Stimulated activated CD4-positive, alpha-beta T cell treated with anti-CD3 and anti-CD28 coated beads, Interleukin-4, amount 100 ng/mL, for 1 hour (primary cell): ENCODE results near the gene CARNS1.
A peak's percentile ranks its signal among the peaks of the same experiment; 100 is the strongest.
"Not testable (repeated sequence)": the region's sequence is repeated elsewhere in the genome, so short reads cannot be mapped to it uniquely, and the experiment has no call there.

Source experiments
- DNase-seq: peaks from one replicate; pipeline ENCODE4 v3.0.0-alpha.2; 2020

Gene CARNS1

GRCh38 chr11:67445515-67445914 is 30.0 kb downstream of the CARNS1 start:
- DNase-seq = no peak

- no peak for DNase-seq
Measured at GRCh38 chr11:67448220-67448609, 32.7 kb downstream of the CARNS1 start.

GRCh38 chr11:67449116-67449844 is 33.8 kb downstream of the CARNS1 start:
- no peak for DNase-seq

DNA sequence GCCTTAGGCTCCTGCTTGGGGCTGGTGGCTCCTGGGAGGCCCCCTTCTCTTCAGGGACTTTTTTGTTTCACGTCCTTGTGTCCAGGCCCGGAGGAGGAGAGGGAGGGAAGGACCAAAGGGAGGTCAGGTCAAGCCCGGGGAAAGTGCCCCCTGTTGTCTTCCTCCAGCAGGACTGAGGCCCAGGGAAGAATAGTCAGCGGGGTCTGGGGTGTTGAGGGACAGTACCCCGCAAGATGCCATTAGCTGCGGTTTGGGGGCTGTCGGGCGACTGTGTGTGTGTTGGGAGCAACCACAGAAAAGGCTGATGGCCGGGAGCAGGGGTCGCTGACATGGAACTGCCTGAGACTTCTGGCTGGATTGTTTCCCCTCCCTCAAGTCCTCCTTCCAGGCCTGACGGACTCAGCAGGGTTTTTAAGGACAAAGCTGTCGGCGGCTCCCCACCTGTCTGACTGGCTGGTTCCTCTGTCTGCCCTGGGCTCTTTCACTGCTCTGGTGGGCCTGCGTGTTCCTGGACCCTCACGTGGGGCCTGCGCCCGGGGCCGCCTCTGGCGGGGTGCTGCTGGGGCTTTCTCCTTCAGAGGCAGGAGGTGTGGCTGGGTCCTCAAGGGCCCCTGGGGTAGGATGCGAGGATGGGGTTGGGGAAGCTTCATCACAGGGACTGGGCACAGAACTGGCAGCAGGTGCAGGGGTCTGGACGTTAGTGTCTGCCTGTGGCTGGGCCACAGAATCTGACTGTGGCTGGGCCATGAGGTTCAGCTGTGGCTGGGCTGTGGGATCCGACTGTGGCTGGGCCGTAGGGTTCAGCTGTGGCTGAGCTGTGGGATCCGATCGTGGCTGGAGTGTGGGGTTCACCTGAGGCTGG is 35.5 kb downstream of the CARNS1 start:
- no peak for DNase-seq

DNA sequence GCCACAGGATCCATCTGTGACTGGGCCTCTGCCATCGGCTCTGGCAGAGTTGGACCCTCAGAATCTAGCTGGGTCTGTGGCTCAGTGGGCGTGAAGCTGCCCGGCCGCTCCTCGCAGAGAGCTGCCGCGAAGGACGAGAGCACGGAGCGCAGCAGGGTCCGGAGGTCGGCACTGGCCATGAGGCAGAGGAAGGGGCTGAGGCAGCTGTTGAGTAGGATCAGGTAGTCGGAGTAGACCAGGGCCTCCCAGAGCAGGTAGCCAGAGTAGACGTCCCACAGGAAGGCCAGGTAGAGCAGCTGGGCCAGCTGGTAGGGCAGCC is 36.1 kb downstream of the CARNS1 start:
- no peak for DNase-seq

DNA sequence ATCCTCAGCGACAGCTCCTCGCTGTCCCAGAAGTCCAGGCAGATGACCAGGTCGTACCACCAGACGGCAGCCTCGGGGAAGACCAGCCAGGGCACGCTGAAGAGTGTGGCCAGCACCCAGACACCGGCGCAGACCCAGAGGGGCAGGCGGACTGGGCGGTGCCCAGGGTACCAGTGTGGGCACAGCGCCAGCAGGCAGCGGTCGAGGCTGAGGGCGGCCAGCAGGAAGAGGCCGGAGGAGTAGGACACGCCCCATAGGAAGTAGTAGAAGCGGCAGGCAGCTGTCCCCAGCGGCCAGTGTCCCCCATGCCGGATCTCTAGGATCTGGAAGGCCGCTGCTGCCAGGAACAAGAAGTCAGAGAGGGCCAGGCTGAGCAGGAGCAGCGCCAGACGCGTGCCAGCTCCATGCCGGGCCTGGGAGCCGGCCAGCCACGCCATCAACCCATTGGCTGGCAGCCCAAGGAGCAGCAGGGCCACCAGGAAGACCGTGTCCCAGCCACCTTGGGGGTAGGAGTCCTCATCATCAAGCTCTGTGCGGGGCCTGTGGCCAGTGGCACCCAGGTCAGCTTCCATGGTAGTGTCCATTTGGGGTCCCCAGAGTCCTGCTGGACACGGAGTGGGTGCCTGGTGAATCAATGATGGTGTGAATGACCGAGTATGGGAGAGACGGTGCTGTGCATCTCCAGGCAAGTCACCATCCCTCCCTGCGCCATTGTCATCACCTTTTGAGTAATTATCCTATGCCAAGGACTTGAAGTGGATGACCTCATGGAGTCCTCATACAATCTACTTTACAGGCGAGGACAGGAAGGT is 36.9 kb downstream of the CARNS1 start, which contains the start of gene GPR152:
TSS of gene GPR152 (minus strand) at position 589 of the 812 bp plus-strand sequence. CDS start at position 584, 5 bp downstream.
- no peak for DNase-seq

DNA sequence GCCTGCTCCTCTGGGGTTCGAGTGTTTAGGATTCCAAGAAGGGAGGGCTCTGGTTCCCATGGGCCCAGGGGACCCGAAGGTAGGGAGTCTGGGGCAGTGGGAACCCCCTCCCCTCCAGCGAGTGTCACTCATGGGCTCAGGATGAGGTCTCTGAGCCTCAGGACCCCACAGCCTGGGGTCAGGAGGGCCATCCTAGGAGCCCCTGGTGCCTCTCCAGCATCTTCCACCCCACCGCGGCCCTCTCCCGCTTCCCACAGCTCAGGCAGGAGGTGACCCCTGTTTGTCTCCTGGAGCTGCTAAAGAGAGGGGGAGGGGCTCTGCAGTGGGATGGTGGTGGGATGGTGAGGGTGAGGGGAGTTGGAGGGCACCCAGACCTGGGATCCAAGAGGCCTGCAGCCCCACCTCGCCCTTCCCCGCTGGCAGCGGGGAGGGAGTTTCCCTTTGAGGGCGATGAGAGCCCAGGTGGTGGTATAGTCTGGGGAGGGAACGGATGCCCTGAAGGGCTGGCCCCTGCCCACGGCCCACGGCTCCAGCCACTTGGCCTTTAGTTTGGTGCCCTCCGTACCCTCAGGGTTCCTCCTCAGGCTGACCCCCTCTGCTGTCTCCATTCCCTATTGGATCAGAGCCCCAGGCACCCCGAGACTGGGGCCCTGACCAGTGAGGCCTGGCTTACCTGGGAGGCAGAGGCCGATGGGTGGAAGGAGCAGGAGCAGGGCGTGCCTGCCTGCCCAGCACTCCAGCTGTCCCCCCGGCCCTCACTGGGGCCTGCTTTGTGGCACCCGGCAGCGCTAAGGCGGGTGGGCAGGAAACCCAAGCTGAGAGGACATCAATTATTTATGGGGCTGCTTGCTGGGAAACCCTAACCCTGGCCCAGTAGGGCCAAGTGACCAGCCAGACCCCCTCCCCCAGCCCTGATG is 38.6 kb downstream of the CARNS1 start:
- DNase-seq = no peak

GRCh38 chr11:67455054-67455453 is 39.6 kb downstream of the CARNS1 start, which contains the start of gene CABP4:
CABP4 (plus strand) TSS chr11:67455354; CDS start chr11:67455424, 70 bp downstream.
- no peak for DNase-seq

GRCh38 chr11:67456068-67456705 is 40.7 kb downstream of the CARNS1 start:
- DNase-seq = no peak

DNA sequence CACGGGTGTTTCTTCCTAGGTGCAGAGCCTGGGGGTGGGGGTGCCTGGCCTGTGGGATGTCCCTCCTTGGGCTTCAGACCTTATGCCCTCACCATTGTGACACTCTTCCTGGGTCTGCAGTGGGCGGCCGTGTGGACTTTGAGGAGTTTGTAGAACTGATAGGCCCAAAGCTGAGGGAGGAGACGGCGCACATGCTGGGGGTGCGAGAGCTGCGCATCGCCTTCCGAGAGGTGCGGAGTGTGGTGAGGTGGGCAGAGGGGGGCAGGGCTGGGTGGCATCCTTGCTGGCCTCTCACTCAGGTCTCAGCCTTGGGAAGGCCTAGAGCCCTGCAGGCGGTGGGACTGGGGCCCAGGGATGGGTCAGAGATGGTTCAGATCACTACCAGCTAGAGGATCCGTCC is 42.0 kb downstream of the CARNS1 start:
- DNase-seq = no peak

GRCh38 chr11:67458266-67458665 is 42.8 kb downstream of the CARNS1 start:
- no peak for DNase-seq

- DNase-seq = no peak
Measured at GRCh38 chr11:67463186-67463585, 47.7 kb downstream of the CARNS1 start.

DNA sequence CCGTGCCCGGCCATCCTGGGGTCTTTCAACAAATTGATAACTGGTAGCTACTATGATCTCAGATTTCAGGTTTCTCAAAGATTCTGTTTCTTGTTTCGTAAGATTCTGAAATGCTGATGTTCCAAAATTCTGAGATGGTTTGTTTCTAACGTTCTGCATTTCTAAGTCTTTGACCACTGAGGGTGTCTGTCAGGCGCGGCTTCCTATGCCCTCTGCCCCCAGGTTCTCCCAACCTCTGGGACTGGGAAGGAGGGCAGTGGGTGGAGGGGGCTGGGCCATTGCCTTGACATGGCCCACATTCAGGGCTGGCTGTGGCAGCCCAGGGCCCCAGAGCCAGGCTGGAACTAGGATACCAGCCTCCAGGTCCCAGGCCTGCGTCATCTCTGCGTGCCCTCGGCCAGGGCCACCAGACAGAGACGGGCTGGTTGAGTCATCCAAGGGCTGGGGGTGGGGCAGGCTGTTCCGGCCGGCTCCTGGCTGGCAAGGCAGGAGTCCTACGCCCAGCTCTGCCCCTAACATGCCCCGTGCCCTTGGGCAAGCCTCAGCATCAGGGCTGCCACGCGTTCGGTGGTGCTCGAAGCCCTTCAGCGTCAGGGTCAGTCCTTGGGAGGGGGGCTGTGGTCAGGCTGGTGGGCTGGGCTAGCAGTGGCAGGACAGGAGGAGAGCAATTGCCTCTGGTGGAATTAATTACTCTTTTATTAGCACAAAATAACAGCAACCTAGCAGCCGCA is 48.4 kb downstream of the CARNS1 start:
- DNase-seq = no peak

GRCh38 chr11:67464411-67465188 is 49.1 kb downstream of the CARNS1 start:
- peak; percentile 89 for DNase-seq

DNA sequence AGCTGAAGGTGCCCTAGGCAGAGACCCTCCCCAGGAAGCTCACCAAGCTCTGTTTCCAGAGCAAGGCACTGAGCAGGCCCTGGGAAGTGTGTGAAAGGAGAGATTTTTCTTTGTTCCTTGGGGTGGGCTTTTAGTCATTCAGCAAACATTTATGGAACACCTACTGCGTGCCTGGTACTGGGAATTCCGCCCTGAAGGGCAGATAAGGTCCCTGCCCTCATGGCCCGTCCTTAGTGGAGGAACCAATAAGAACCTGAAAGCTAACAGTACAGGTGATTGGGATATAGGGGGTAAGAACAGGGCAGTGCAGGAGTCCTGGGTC is 49.7 kb downstream of the CARNS1 start:
- no peak for DNase-seq

DNA sequence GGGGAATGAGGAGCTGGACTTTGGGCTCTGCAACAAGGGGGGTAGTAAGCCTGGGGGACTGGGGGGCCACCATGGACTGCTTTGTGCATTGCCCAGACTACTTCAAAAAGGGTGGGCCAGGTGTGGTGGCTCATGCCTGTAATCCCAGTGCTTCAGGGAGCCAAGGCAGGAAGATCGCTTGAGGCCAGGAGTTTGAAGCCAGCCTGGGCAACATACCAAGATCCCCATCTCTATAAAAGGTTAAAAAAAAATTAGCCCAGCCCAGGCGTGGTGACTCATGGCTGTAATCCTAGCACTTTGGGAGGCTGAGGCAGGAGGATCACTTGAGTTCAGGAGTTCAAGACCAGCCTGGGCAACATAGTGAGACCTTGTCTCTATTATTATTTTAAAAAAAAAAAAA is 50.1 kb downstream of the CARNS1 start:
- DNase-seq = not testable (repeated sequence)

GRCh38 chr11:67466367-67466766 is 50.9 kb downstream of the CARNS1 start:
- no peak for DNase-seq

DNA sequence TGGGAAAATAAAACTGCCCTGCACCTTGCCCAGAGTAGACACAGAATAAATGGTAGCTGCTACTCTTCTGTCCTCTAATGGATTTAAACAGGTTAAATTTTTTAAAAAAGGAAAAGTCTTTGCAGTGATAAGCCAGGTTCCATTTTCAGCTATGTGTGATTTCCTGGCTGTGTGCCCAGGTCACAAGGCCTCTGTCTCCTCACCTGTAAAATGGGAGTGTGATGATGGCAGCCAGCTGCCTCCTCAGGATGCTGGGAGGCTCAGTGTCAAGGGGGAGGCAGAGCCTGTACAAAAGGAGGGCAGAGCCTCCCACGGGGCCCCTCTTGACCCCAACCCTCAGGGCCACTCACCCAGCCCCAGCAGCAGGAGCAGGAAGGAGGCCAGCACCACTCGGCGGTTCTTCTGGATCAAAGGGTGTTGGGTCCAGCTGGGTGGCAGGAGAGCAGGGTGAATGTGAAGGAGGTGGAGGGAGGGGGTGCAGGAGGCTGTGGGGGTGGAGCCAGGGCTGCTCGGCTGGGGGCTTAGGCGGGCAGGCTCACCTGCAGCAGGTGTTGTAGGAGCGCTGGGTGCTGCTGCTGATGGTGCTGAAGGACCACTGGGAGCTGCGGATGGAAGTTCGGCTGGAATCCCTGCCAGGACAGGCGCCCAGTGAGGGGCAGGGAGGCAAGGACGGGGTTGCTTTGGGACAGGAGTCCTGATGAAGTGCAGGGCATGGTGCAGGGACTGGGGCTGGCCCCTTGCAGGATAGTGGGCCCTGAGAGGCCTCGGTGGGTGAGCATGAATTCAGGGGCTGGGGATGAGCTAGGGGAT is 51.7 kb downstream of the CARNS1 start:
- no peak for DNase-seq

GRCh38 chr11:67468056-67468455 is 52.6 kb downstream of the CARNS1 start:
- no peak for DNase-seq

DNA sequence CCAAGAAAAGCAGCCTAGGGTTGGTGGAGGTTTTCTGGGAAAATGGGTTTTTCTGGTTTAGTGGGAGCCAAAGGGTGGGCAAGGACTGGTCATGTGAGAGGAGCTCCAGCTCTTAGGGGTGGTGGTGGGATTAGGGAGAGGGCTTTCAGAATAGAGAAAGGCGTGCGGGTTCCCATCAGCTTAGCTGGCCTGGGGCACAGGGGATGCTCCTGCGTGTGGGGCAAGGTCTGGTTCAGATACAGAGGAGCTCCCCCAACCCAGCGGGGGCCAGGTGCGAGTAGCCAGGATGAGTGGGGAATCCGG is 52.9 kb downstream of the CARNS1 start:
- no peak for DNase-seq
